H1 (cell line): ENCODE results near the gene FOXL3. TPM values are rescaled to one million over a fixed set of nuclear protein-coding genes. Genes with fewer than 3 reads are reported as not detected.

ENCODE experiments used
- CHD1 ChIP-seq: IDR thresholded peaks from 2 replicates; pipeline ENCODE4 v1.6.1; 2012; ENCODE audit warnings: low read depth, low read length, improper control_type of control experiment
- CHD2 ChIP-seq: IDR thresholded peaks from 2 replicates; pipeline ENCODE4 v1.6.1; 2012; ENCODE audit warnings: low read length, improper control_type of control experiment
- GTF2F1 ChIP-seq: IDR thresholded peaks from 2 replicates; pipeline ENCODE4 v1.6.1; 2012; ENCODE audit warnings: low read depth, low read length, improper control_type of control experiment, borderline replicate concordance
- PHF8 ChIP-seq: fragments of 200-600 bp; sonication (generic); conservative IDR thresholded peaks from 2 replicates; pipeline ENCODE4 v1.7.1; 2012; ENCODE audit warnings: low read depth, mild to moderate bottlenecking, inconsistent platforms, low read length, moderate library complexity
- TBP ChIP-seq: IDR thresholded peaks from 2 replicates; pipeline ENCODE4 v1.6.1; 2011; ENCODE audit warnings: low read depth, low read length, improper control_type of control experiment
- polyA plus RNA-seq, 7 experiments: library from polyadenylated mRNA; depleted of rRNA in 3 of 7; stranded (reverse) in 5 of 7; unstranded in 2 of 7; fragments of >200 nt in 5 of 7; fragments of 200-250 nt in 2 of 7; gene quantifications; 1 replicate in 5 of 7; 2 replicates in 1 of 7; 4 replicates in 1 of 7; pipeline versions ENCODE4 v1.2.1 to v1.2.3, GENCODE V29; 2011 to 2013; ENCODE audit warnings: missing spikeins in 2 of 7, mixed read lengths in 2 of 7
- total RNA-seq: library from RNA; stranded (reverse); fragmentation: NEBNext Ultra II Directional; extraction: Animal tissue kit (Norgen Biotek cat#: 25700); gene quantifications from 2 replicates; pipeline ENCODE4 v1.2.1, GENCODE V29; 2021
- TF ChIP-seq, protein P1 (sequence below): fragments of 300-600 bp; sonication (generic); IDR thresholded peaks from 2 replicates; pipeline ENCODE4 v1.7.1; 2012; ENCODE audit warnings: low read length, moderate library complexity, mild to moderate bottlenecking, inconsistent platforms; ENCODE audit not compliant: insufficient replicate concordance
- TF ChIP-seq, protein P2 (sequence below): IDR thresholded peaks from 2 replicates; pipeline ENCODE4 v1.6.1; 2012; ENCODE audit warnings: inconsistent platforms

FOXL3 gene
- total and polyA plus RNA-seq, 2 of the 8 experiments (the other 6 are each of a cell fraction or from before 2014, with no cell fraction given) = not detected

DNA sequence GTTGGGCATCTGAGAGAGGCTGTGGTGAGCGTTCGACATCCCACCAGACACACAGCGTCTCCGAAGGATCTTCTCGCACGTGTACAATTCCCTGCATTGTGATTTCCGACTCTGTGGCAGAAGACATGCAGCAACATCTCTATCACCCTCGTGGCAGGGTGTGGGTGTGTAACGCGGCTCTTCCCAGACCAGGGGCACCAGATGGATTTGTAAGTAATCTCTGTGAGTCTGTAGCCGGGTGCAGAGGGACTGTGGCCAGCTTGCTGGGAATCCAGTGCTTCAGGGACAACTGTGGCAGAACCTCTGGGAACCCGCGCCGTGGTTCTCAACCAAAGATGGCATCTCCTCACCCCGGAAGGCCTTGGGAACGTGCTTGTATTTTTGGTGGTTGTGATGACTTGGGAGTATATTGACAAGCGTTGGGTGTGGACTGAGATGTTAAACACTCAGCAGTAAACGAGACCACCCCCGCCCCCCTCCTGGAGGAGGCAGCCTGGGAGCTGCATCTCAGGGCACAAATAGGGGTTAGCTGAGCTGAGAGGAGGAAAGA, 21.2 kb downstream of the FOXL3 start (continued):
- TF ChIP-seq, protein P1, sequence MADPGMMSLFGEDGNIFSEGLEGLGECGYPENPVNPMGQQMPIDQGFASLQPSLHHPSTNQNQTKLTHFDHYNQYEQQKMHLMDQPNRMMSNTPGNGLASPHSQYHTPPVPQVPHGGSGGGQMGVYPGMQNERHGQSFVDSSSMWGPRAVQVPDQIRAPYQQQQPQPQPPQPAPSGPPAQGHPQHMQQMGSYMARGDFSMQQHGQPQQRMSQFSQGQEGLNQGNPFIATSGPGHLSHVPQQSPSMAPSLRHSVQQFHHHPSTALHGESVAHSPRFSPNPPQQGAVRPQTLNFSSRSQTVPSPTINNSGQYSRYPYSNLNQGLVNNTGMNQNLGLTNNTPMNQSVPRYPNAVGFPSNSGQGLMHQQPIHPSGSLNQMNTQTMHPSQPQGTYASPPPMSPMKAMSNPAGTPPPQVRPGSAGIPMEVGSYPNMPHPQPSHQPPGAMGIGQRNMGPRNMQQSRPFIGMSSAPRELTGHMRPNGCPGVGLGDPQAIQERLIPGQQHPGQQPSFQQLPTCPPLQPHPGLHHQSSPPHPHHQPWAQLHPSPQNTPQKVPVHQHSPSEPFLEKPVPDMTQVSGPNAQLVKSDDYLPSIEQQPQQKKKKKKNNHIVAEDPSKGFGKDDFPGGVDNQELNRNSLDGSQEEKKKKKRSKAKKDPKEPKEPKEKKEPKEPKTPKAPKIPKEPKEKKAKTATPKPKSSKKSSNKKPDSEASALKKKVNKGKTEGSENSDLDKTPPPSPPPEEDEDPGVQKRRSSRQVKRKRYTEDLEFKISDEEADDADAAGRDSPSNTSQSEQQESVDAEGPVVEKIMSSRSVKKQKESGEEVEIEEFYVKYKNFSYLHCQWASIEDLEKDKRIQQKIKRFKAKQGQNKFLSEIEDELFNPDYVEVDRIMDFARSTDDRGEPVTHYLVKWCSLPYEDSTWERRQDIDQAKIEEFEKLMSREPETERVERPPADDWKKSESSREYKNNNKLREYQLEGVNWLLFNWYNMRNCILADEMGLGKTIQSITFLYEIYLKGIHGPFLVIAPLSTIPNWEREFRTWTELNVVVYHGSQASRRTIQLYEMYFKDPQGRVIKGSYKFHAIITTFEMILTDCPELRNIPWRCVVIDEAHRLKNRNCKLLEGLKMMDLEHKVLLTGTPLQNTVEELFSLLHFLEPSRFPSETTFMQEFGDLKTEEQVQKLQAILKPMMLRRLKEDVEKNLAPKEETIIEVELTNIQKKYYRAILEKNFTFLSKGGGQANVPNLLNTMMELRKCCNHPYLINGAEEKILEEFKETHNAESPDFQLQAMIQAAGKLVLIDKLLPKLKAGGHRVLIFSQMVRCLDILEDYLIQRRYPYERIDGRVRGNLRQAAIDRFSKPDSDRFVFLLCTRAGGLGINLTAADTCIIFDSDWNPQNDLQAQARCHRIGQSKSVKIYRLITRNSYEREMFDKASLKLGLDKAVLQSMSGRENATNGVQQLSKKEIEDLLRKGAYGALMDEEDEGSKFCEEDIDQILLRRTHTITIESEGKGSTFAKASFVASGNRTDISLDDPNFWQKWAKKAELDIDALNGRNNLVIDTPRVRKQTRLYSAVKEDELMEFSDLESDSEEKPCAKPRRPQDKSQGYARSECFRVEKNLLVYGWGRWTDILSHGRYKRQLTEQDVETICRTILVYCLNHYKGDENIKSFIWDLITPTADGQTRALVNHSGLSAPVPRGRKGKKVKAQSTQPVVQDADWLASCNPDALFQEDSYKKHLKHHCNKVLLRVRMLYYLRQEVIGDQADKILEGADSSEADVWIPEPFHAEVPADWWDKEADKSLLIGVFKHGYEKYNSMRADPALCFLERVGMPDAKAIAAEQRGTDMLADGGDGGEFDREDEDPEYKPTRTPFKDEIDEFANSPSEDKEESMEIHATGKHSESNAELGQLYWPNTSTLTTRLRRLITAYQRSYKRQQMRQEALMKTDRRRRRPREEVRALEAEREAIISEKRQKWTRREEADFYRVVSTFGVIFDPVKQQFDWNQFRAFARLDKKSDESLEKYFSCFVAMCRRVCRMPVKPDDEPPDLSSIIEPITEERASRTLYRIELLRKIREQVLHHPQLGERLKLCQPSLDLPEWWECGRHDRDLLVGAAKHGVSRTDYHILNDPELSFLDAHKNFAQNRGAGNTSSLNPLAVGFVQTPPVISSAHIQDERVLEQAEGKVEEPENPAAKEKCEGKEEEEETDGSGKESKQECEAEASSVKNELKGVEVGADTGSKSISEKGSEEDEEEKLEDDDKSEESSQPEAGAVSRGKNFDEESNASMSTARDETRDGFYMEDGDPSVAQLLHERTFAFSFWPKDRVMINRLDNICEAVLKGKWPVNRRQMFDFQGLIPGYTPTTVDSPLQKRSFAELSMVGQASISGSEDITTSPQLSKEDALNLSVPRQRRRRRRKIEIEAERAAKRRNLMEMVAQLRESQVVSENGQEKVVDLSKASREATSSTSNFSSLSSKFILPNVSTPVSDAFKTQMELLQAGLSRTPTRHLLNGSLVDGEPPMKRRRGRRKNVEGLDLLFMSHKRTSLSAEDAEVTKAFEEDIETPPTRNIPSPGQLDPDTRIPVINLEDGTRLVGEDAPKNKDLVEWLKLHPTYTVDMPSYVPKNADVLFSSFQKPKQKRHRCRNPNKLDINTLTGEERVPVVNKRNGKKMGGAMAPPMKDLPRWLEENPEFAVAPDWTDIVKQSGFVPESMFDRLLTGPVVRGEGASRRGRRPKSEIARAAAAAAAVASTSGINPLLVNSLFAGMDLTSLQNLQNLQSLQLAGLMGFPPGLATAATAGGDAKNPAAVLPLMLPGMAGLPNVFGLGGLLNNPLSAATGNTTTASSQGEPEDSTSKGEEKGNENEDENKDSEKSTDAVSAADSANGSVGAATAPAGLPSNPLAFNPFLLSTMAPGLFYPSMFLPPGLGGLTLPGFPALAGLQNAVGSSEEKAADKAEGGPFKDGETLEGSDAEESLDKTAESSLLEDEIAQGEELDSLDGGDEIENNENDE = no peak
- TF ChIP-seq TBP (no peak), PHF8 (no peak), CHD1 (no peak), GTF2F1 (no peak), CHD2 (no peak)
- TF ChIP-seq, protein P2, sequence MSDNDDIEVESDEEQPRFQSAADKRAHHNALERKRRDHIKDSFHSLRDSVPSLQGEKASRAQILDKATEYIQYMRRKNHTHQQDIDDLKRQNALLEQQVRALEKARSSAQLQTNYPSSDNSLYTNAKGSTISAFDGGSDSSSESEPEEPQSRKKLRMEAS = no peak
